A549 (cell line): ENCODE data around the gene KDM1B. TPM values are rescaled to one million over a fixed set of nuclear protein-coding genes. Genes with fewer than 3 reads are reported as not detected.

ENCODE experiments used
- ATAC-seq, 2 experiments: fragments of 200-7000 bp in 1 of 2; fragments of >200 bp in 1 of 2; cut with Nextera tagmentation in 1 of 2; cut with Tn5 transposase in 1 of 2; 3 replicates each; pipeline versions ENCODE4 v1.8.0 to v1.9.1; 2018 to 2020; ENCODE audit warnings: mild to moderate bottlenecking in 1 of 2, moderate library complexity in 1 of 2
- CTCF ChIA-PET: fragments of 300-600 bp; sonication (Branson Sonifier 250); formaldehyde crosslinking; extraction: SDS; loops from one replicate; lab custom pipeline; 2021; ENCODE audit warnings: antibody characterized with exemption, inconsistent platforms; lab: Yijun Ruan, JAX
- POLR2A ChIA-PET: fragments of 350-600 bp; formaldehyde crosslinking; extraction: SDS; loops from one replicate; lab custom pipeline; 2021; ENCODE audit warnings: antibody characterized with exemption, inconsistent platforms; lab: Yijun Ruan, JAX
- DNase-seq, 2 experiments: peaks; one replicate each; pipeline versions ENCODE4 v3.0.0 to v3.0.0-alpha.2; 2011 to 2016; ENCODE audit warnings: low read depth in 1 of 2, low spot score in 1 of 2
- FAIRE-seq: peaks from 2 replicates; lab custom pipeline; 2011; peaks lifted over from hg19 to GRCh38; lab: Jason Lieb, UNC
- H3K27ac ChIP-seq, 2 experiments: fragments of >200 bp; sonication (Bioruptor Twin); formaldehyde crosslinking; 3 replicates each; pipeline ENCODE4 v1.5.1; 2016 to 2017
- H3K4me1 ChIP-seq: fragments of >200 bp; sonication (Bioruptor Twin); formaldehyde crosslinking; 3 replicates; pipeline ENCODE4 v1.6.1; 2016
- H3K4me2 ChIP-seq: fragments of >200 bp; sonication (Bioruptor Twin); formaldehyde crosslinking; 3 replicates; pipeline ENCODE4 v1.6.1; 2016
- H3K4me3 ChIP-seq: fragments of >200 bp; sonication (Bioruptor Twin); formaldehyde crosslinking; 3 replicates; pipeline ENCODE4 v1.5.1; 2016
- H3K9me3 ChIP-seq: fragments of >200 bp; sonication (Bioruptor Twin); formaldehyde crosslinking; 3 replicates; pipeline ENCODE4 v1.6.1; 2016
- ATOH8 ChIP-seq: fragments of 250-450 bp; sonication (Bioruptor Pico); IDR thresholded peaks from 2 replicates; pipeline ENCODE4 v1.5.0; 2020; ENCODE audit warnings: low read depth, mild to moderate bottlenecking, moderate library complexity
- BCL3 ChIP-seq: fragments of >200 bp; sonication (Bioruptor Twin); formaldehyde crosslinking; IDR thresholded peaks from 3 replicates; pipeline ENCODE4 v1.6.1; 2016
- CBX2 ChIP-seq: fragments of 200-600 bp; sonication (generic); IDR thresholded peaks from 2 replicates; pipeline ENCODE4 v1.6.1; 2016; ENCODE audit warnings: low read depth, mild to moderate bottlenecking, borderline replicate concordance
- CEBPB ChIP-seq, 2 experiments: fragments of >200 bp in 1 of 2; sonication (Bioruptor Twin) in 1 of 2; formaldehyde crosslinking in 1 of 2; IDR thresholded peaks; 2 replicates each; pipeline ENCODE4 v1.6.1; 2012 to 2016
- CHD2 ChIP-seq: fragments of 150-350 bp; IDR thresholded peaks from 2 replicates; pipeline ENCODE4 v1.6.1; 2014; ENCODE audit warnings: low read length; ENCODE audit not compliant: partially characterized antibody
- CHD4 ChIP-seq: fragments of 200-600 bp; sonication (generic); IDR thresholded peaks from 2 replicates; pipeline ENCODE4 v1.6.1; 2016; ENCODE audit warnings: antibody characterized with exemption, mild to moderate bottlenecking, borderline replicate concordance
- EHMT2 ChIP-seq: fragments of 200-600 bp; sonication (generic); IDR thresholded peaks from 2 replicates; pipeline ENCODE4 v1.6.1; 2016; ENCODE audit warnings: antibody characterized with exemption, low read depth, mild to moderate bottlenecking, moderate library complexity
- ELK1 ChIP-seq: fragments of 150-350 bp; IDR thresholded peaks from 2 replicates; pipeline ENCODE4 v1.6.1; 2014; ENCODE audit warnings: low read depth, mild to moderate bottlenecking, low read length
- EP300 ChIP-seq, 2 experiments: fragments of >200 bp; sonication (Bioruptor Twin); formaldehyde crosslinking; IDR thresholded peaks; 2 replicates in 1 of 2; 3 replicates in 1 of 2; pipeline ENCODE4 v1.6.1; 2016 to 2017
- ESRRA ChIP-seq: fragments of 150-350 bp; IDR thresholded peaks from 2 replicates; pipeline ENCODE4 v1.6.1; 2014; ENCODE audit warnings: mild to moderate bottlenecking, low read length, borderline replicate concordance
- FOSB ChIP-seq: fragments of 250-450 bp; sonication (Bioruptor Pico); IDR thresholded peaks from 2 replicates; pipeline ENCODE4 v1.5.0; 2020; ENCODE audit warnings: mild to moderate bottlenecking, moderate library complexity
- FOXS1 ChIP-seq: fragments of 250-450 bp; sonication (Bioruptor Pico); IDR thresholded peaks from 2 replicates; pipeline ENCODE4 v1.5.0; 2020; ENCODE audit warnings: mild to moderate bottlenecking, moderate library complexity
- GATA3 ChIP-seq: IDR thresholded peaks from 2 replicates; pipeline ENCODE4 v1.6.1; 2012; ENCODE audit warnings: borderline replicate concordance
- HES2 ChIP-seq: fragments of >200 bp; sonication (Bioruptor Twin); formaldehyde crosslinking; IDR thresholded peaks from 2 replicates; pipeline ENCODE4 v1.6.1; 2016
- HEYL ChIP-seq: fragments of 250-450 bp; sonication (Bioruptor Pico); IDR thresholded peaks from 2 replicates; pipeline ENCODE4 v1.8.0; 2021; ENCODE audit warnings: mild to moderate bottlenecking, moderate library complexity
- HOXA7 ChIP-seq: fragments of 250-450 bp; sonication (Bioruptor Pico); IDR thresholded peaks from 2 replicates; pipeline ENCODE4 v1.5.0; 2020; ENCODE audit warnings: mild to moderate bottlenecking, moderate library complexity
- HOXB13 ChIP-seq: fragments of 250-450 bp; sonication (Bioruptor Pico); IDR thresholded peaks from 2 replicates; pipeline ENCODE4 v1.5.0; 2020; ENCODE audit warnings: low read depth, mild to moderate bottlenecking, moderate library complexity
- HOXB5 ChIP-seq: fragments of 250-450 bp; sonication (Bioruptor Pico); IDR thresholded peaks from 2 replicates; pipeline ENCODE4 v1.5.0; 2020; ENCODE audit warnings: mild to moderate bottlenecking, moderate library complexity
- JUNB ChIP-seq: fragments of >200 bp; sonication (Bioruptor Twin); formaldehyde crosslinking; IDR thresholded peaks from 2 replicates; pipeline ENCODE4 v1.6.1; 2016
- MAFK ChIP-seq: fragments of 450-650 bp; IDR thresholded peaks from 2 replicates; pipeline ENCODE4 v1.6.1; 2014; ENCODE audit not compliant: partially characterized antibody
- MAX ChIP-seq: IDR thresholded peaks from 2 replicates; pipeline ENCODE4 v1.6.1; 2012
- NR3C1 ChIP-seq: fragments of >200 bp; sonication (Bioruptor Twin); formaldehyde crosslinking; IDR thresholded peaks from 3 replicates; pipeline ENCODE4 v1.6.1; 2017
- POLR2A ChIP-seq: IDR thresholded peaks from 2 replicates; pipeline ENCODE4 v1.6.1; 2012; ENCODE audit warnings: mild to moderate bottlenecking, low read length
- POLR2AphosphoS2 ChIP-seq: conservative IDR thresholded peaks from 2 replicates; pipeline ENCODE4 v1.6.1; 2012; ENCODE audit warnings: low read length, improper control_type of control experiment, inconsistent platforms
- RAD21 ChIP-seq, 2 experiments: fragments of >200 bp in 1 of 2; sonication (Bioruptor Twin) in 1 of 2; formaldehyde crosslinking in 1 of 2; IDR thresholded peaks in 1 of 2; conservative IDR thresholded peaks in 1 of 2; 2 replicates in 1 of 2; 3 replicates in 1 of 2; pipeline ENCODE4 v1.6.1; 2012 to 2018; ENCODE audit warnings: inconsistent platforms in 1 of 2
- RFX5 ChIP-seq: fragments of 450-650 bp; IDR thresholded peaks from 2 replicates; pipeline ENCODE4 v1.7.1; 2014; ENCODE audit warnings: antibody characterized with exemption, mild to moderate bottlenecking, moderate library complexity
- RNF2 ChIP-seq: fragments of 200-600 bp; sonication (generic); IDR thresholded peaks from 2 replicates; pipeline ENCODE4 v1.6.1; 2016; ENCODE audit warnings: low read depth, mild to moderate bottlenecking, antibody characterized with exemption, moderate library complexity, borderline replicate concordance
- SMC3 ChIP-seq: fragments of >200 bp; sonication (Bioruptor Twin); formaldehyde crosslinking; IDR thresholded peaks from 3 replicates; pipeline ENCODE4 v1.6.1; 2018; ENCODE audit warnings: inconsistent platforms
- SREBF2 ChIP-seq: fragments of 450-650 bp; IDR thresholded peaks from 2 replicates; pipeline ENCODE4 v1.6.1; 2014; ENCODE audit warnings: mild to moderate bottlenecking, moderate library complexity
- USF2 ChIP-seq: fragments of 450-650 bp; IDR thresholded peaks from 2 replicates; pipeline ENCODE4 v1.6.1; 2014; ENCODE audit warnings: antibody characterized with exemption
- ZFP36 ChIP-seq: fragments of 450-650 bp; IDR thresholded peaks from 2 replicates; pipeline ENCODE4 v1.6.1; 2014; ENCODE audit warnings: borderline replicate concordance; ENCODE audit not compliant: partially characterized antibody
- ZNF302 ChIP-seq: fragments of 250-450 bp; sonication (Bioruptor Pico); IDR thresholded peaks from 2 replicates; pipeline ENCODE4 v1.9.0; 2021; ENCODE audit warnings: inconsistent platforms, mild to moderate bottlenecking, moderate library complexity
- ZSCAN20 ChIP-seq: fragments of 250-450 bp; sonication (Bioruptor Pico); IDR thresholded peaks from 2 replicates; pipeline ENCODE4 v1.8.0; 2022; ENCODE audit warnings: mild to moderate bottlenecking, moderate library complexity
- WGBS: methylation state at CpG from one replicate; pipeline ENCODE4 v1.1.6; 2017; ENCODE audit errors: missing lambda C conversion rate; 5-methylcytosine and 5-hydroxymethylcytosine counted together
- polyA plus RNA-seq, 4 experiments: library from polyadenylated mRNA; depleted of rRNA in 3 of 4; stranded (reverse); fragments of >200 nt; fragmentation: RNase III in 1 of 4; extraction: RNeasy Plus Mini Kit Qiagen cat#74134 plus additional on column Dnase treatment in 1 of 4; gene quantifications; 2 replicates in 3 of 4; 3 replicates in 1 of 4; pipeline ENCODE4 v1.2.3, GENCODE V29; 2011 to 2017

Gene KDM1B
- polyA plus RNA-seq, 2 of the 4 experiments (the other 2 are of a cell fraction): 11.0 to 14.9 TPM

GRCh38 chr6:18183766-18184165 is 28.5 kb downstream of the KDM1B start (continued):
- TF ChIP-seq ATOH8 (CRISPR knock-in tag) (no peak), GATA3 (no peak), FOXS1 (no peak), BCL3 (no peak), POLR2A (no peak)

- FAIRE-seq: no peak
- Histone ChIP-seq H3K9me3 (no peaks in the 10 kb centered on the region), H3K4me3 (no peak overlapping the region), H3K4me2 (no peak overlapping the region), H3K27ac (no peak overlapping the region), H3K4me1 (no peaks in the 10 kb centered on the region)
- no peak for ATAC-seq
- ChIA-PET POLR2A (no interaction called here), CTCF (no interaction called here)
- 95% methylated on average over 1 of the region's 1 CpG for WGBS
- no peak for DNase-seq
- TF ChIP-seq SMC3: no peak
- no peak for TF ChIP-seq RAD21 (conservative IDR thresholded peaks at IDR 0.05 in 1 of 2, IDR thresholded peaks at IDR 0.05 in 1 of 2)
- no peak for TF ChIP-seq ESRRA
- no peak for TF ChIP-seq ELK1
- no peak for TF ChIP-seq ZSCAN20 (CRISPR knock-in tag)
- TF ChIP-seq SREBF2: no peak
- TF ChIP-seq CHD4: no peak
- TF ChIP-seq POLR2AphosphoS2: no peak
- TF ChIP-seq MAX: no peak
- TF ChIP-seq EP300 (IDR thresholded peaks at IDR 0.05): no peak
- no peak for TF ChIP-seq USF2
- no peak for TF ChIP-seq CBX2
- TF ChIP-seq EHMT2: no peak
- TF ChIP-seq FOSB (CRISPR knock-in tag): no peak
- TF ChIP-seq RNF2: no peak
- no peak for TF ChIP-seq NR3C1
- no peak for TF ChIP-seq MAFK
These were observed 30.4 kb downstream of the KDM1B start for GRCh38 chr6:18185624-18186023.

- TF ChIP-seq MAFK (no peak), CEBPB (IDR thresholded peaks at IDR 0.05) (no peak), HOXB13 (no peak), CHD2 (no peak), EHMT2 (no peak), FOSB (CRISPR knock-in tag) (no peak), HEYL (no peak), HES2 (no peak), HOXA7 (CRISPR knock-in tag) (no peak), EP300 (IDR thresholded peaks at IDR 0.05) (no peak), HOXB5 (CRISPR knock-in tag) (no peak), ZFP36 (no peak), RFX5 (no peak), ZNF302 (CRISPR knock-in tag) (no peak), ESRRA (no peak), JUNB (no peak), SMC3 (no peak)
- ChIA-PET POLR2A (no interaction called here), CTCF (interaction anchor here (1.3 kb wide), 1 partner anchor 14 kb away, joined by 3 read pairs; no protein-coding TSS in a partner anchor)
- WGBS: 59% methylated on average over 2 of the region's 2 CpGs
- no peak overlapping the region for H3K27ac ChIP-seq
- no peak overlapping the region for H3K4me3 ChIP-seq
- H3K4me2 ChIP-seq: no peak overlapping the region
- H3K4me1 ChIP-seq: no peaks in the 10 kb centered on the region
- no peaks in the 10 kb centered on the region for H3K9me3 ChIP-seq
- no peak for DNase-seq
- ATAC-seq: no peak
- FAIRE-seq: no peak
These were observed 30.8 kb downstream of the KDM1B start for GRCh38 chr6:18186033-18186432.
